Cardiac fibroblast (primary cell): ENCODE data around the gene DCC.

Experiments used
- DNase-seq, 2 donors: peaks; one replicate each; pipeline versions ENCODE4 v3.0.0 to v3.0.0-alpha.2; 2010; ENCODE audit warnings: low read depth in 2 of 2
- H3K4me3 ChIP-seq, 2 donors: replicated peaks in 1 of 2; 1 replicate in 1 of 2; 2 replicates in 1 of 2; pipeline ENCODE4 v1.5.1; 2011; ENCODE audit warnings: low read depth in 2 of 2, low read length in 2 of 2, mild to moderate bottlenecking in 2 of 2, moderate library complexity in 1 of 2
- CTCF ChIP-seq: IDR thresholded peaks from one replicate; pipeline ENCODE4 v1.5.1; 2011; ENCODE audit warnings: low read depth, mild to moderate bottlenecking, low read length, inconsistent platforms

Gene DCC

DNA sequence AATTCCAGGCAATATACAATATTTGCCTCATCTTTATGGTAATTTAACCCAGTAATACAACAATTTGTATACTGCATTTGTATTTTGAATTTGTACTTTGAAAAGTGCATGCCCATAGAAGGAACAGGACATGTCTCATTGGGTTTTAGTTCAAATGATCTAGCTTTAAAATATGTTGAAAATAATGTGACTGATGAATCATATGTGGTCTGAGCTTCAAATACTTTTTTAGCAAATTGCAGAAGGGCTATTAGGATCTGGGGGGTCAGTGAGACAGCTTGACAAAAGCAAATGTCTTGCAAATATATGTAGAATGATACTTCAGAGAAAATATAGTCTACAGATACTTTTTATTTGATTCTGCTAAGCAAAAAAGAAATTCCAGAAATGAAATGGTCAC lies 248.9 kb downstream of the DCC start:
- no peak overlapping the region for H3K4me3 ChIP-seq
- TF ChIP-seq CTCF = no peak
- DNase-seq = no peak

DNA sequence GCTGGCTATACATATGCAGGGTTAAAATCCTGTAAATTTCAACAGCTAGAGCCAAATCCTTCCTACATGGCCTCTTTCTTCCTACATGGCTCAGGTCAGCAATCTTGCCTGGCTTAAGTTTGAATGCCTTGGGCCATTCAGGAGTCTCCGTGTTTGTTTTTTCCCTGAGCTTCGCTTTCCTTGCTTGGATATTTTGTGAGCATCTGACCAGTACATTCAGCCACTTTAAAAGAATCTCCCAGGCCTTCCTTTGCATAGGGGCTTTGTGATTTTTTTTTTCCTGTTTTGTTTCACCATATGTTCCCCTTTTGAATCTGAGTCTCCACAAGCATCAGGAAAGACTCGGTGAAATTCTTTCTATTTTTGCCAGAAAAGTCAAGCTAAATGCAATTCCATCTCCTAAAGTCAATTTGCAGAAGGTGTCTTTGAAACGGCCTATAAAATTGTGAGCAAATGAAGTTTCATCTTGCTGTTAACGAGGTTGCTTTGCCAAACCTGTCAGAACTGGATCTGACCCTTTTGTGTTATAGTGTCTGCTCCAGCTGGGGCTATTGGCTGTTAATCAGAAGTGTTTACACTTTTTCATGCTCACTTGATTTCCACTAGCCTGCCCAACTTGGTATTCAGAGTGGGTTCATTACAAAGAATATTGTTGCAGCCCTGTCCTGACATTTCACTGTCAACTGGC lies 256.9 kb downstream of the DCC start:
- no peak for TF ChIP-seq CTCF
- DNase-seq = no peak
- H3K4me3 ChIP-seq = no peak overlapping the region

GRCh38 chr18:52598921-52599320 lies 258.9 kb downstream of the DCC start:
- DNase-seq = no peak
- no peak overlapping the region for H3K4me3 ChIP-seq
- TF ChIP-seq CTCF = no peak

GRCh38 chr18:52602820-52603219 lies 262.8 kb downstream of the DCC start:
- no peak for DNase-seq
- TF ChIP-seq CTCF = no peak
- H3K4me3 ChIP-seq = no peak overlapping the region

GRCh38 chr18:52605345-52605744 lies 265.3 kb downstream of the DCC start:
- no peak overlapping the region for H3K4me3 ChIP-seq
- no peak for TF ChIP-seq CTCF
- no peak for DNase-seq

DNA sequence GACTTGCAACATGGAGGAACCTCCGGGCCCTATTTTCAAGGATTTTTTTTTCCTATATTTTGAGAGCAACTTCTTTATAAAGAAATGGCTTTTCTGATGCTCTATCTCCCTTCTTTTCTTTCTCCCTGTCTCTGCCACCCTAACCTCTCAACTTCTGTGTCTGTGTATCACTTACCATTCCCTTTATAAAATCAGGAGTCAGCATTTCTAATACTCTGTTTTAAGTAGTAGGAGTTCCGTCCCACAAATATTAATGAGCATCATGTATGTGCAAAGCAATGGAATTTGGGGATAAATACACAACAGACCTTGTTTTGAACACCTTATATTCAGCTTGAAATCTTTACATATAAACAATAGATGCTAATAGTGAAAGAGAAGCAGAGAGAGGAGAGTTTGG lies 268.0 kb downstream of the DCC start:
- no peak overlapping the region for H3K4me3 ChIP-seq
- no peak for DNase-seq
- TF ChIP-seq CTCF = no peak
